Body of pancreas (tissue), 4 donors: ENCODE results near the gene RIMKLA.

Source experiments
- POLR2A ChIP-seq, 3 donors: fragments of 450-650 bp; IDR thresholded peaks; one replicate each; pipeline ENCODE4 v1.6.1; 2016; ENCODE audit warnings: antibody characterized with exemption in 3 of 3, mild to moderate bottlenecking in 2 of 3
- TF ChIP-seq, protein P1 (sequence below), 7 experiments: fragments of 450-650 bp in 4 of 7; fragments of 200-600 bp in 3 of 7; sonication (generic) in 3 of 7; IDR thresholded peaks; one replicate each; pipeline ENCODE4 v1.5.1; 2016 to 2019; ENCODE audit warnings: antibody characterized with exemption in 7 of 7

DNA sequence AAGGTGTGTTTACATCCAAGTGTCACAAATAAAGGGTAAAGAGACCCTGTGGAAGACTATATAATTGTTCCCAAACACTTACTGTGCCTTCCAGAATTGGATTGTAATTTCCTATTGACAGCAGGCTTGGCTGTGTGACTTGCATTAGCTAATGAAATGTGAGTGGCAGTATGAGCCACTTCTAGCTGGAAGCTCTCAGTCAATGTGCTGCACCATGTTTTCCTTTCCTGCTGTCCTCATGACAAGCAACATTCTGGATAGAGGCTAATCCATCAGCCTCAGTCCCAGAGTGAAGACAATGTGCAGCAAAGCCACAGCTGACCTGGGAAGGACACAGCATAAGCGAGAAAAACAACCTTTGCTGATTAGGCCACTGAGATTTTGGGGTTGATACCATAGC is 39.7 kb upstream of the RIMKLA start:
- TF ChIP-seq, protein P1, sequence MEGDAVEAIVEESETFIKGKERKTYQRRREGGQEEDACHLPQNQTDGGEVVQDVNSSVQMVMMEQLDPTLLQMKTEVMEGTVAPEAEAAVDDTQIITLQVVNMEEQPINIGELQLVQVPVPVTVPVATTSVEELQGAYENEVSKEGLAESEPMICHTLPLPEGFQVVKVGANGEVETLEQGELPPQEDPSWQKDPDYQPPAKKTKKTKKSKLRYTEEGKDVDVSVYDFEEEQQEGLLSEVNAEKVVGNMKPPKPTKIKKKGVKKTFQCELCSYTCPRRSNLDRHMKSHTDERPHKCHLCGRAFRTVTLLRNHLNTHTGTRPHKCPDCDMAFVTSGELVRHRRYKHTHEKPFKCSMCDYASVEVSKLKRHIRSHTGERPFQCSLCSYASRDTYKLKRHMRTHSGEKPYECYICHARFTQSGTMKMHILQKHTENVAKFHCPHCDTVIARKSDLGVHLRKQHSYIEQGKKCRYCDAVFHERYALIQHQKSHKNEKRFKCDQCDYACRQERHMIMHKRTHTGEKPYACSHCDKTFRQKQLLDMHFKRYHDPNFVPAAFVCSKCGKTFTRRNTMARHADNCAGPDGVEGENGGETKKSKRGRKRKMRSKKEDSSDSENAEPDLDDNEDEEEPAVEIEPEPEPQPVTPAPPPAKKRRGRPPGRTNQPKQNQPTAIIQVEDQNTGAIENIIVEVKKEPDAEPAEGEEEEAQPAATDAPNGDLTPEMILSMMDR (IDR thresholded peaks at IDR 0.05): no peak
- no peak for TF ChIP-seq POLR2A (IDR thresholded peaks at IDR 0.05)
